ENCODE measurements around the gene PIK3CA. TPM values are rescaled to one million over a fixed set of nuclear protein-coding genes. Genes with fewer than 3 reads are reported as not detected.
A peak's percentile ranks its signal among the peaks of the same experiment; 100 is the strongest.

PIK3CA gene
- total and polyA plus RNA-seq, 4 experiments from 2014 or later = 12.4 to 47.2 (median 33.7) TPM

DNA sequence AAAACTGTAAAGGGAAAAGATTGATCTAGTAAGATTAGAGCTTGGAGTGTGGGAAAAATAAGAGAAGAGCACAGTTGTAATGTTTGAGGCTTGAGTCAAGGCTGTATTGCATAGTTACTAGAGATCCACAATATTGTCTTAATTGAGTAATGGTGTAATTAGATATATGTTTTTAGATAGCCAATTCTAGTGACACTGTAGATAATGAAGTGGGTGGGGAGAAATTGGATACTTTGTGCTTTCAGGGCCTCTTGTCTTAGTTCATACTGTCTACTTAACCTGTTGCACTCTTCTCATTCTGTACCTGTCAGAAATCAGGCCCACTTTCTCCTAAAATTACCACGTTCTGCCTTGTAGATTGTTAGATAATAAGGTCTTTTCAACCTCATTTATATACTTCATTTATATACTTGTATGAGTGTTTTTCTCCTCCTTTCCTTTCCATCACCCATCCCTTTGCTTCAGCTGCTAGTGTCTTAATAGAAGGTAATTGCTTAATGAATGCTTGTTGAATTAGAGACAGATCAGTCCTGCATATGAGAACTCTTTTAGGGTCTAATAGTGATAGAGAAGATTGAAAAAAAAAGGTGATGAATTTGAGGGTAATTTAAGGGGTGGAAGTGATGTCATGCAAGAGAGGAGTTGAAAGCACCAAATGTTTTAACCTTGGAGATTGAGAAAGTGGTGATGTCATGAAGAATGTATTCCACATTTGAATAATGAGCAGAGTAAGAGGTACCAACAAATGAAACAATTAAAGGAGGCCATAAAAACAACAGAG is 32.0 kb downstream of the PIK3CA start:
- no peak overlapping the region for H3K4me3 ChIP-seq (ENCODE audit: low read length in 2 of 2)
- H3K36me3 Mint-ChIP-seq = no peaks in the 10 kb centered on the region
- no peak overlapping the region for H3K27ac Mint-ChIP-seq
- no peaks in the 10 kb centered on the region for H3K27me3 ChIP-seq (ENCODE audit: insufficient read depth, low read length)
- no peaks in the 10 kb centered on the region for H3K36me3 ChIP-seq (ENCODE audit: insufficient read depth, low read length)
- POLR2A ChIA-PET (ENCODE audit: partially characterized antibody) = interaction anchor here (1.3 kb wide), 1 partner anchor 10 kb away, joined by 3 read pairs; no protein-coding TSS in a partner anchor
- peaks cover 73% of the 10 kb centered on the region for H3K4me1 ChIP-seq (ENCODE audit: insufficient read depth, low read length)
- no peaks in the 10 kb centered on the region for H3K9me3 ChIP-seq (ENCODE audit: control insufficient read depth in 1 of 2, low read length in 2 of 2)
- intact Hi-C loops (cut with micrococcal nuclease) = loop anchor here (2.0 kb wide), 1 partner anchor 15 kb away; no protein-coding TSS in a partner anchor
- no peak overlapping the region for H3K4me3 Mint-ChIP-seq
- CTCF ChIA-PET (ENCODE audit: partially characterized antibody) = no interaction called here
- DNase-seq = peak in 1 of 5 donors; percentile 5
- H3K9me3 Mint-ChIP-seq = no peaks in the 10 kb centered on the region
- H3K27me3 Mint-ChIP-seq = no peaks in the 10 kb centered on the region
- H3K4me1 Mint-ChIP-seq = peaks cover 39 to 42% (median 41%) of the 10 kb centered on the region in 4 donors
- H3K27ac ChIP-seq (ENCODE audit: low read depth, low read length) = no peak overlapping the region

DNA sequence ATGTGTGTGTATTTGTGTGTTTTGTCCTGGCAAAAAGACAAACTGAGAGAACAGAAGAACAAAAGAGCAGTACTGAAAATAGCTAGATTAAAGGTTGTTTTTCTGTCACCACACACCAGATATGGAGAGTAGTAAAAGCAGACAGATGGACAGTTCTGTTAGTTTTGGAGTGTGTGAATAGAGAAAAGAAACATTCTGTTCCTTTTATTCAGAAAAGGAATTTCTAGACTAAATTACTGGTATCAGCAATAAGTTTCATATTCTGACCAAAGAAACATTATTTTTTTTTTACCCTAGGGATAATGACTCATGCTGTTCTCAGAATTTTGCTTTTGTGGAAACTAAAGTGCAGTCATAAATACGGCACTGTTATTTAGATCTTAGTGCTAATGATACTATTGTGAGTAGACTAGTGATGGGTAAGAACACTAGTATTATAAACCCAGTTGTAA is 32.9 kb downstream of the PIK3CA start:
- peaks cover 68% of the 10 kb centered on the region for H3K4me1 ChIP-seq (ENCODE audit: insufficient read depth, low read length)
- Mint-ChIP-seq H3K4me3 (peak overlapping the region in 2 of 8 donors; percentile 6 to 19), H3K27ac (no peak overlapping the region), H3K36me3 (no peaks in the 10 kb centered on the region), H3K27me3 (no peaks in the 10 kb centered on the region), H3K9me3 (no peaks in the 10 kb centered on the region), H3K4me1 (peaks cover 36 to 43% (median 39%) of the 10 kb centered on the region in 4 donors)
- no peaks in the 10 kb centered on the region for H3K36me3 ChIP-seq (ENCODE audit: insufficient read depth, low read length)
- no peaks in the 10 kb centered on the region for H3K9me3 ChIP-seq (ENCODE audit: control insufficient read depth in 1 of 2, low read length in 2 of 2)
- ChIA-PET POLR2A (ENCODE audit: partially characterized antibody) (no interaction called here), CTCF (ENCODE audit: partially characterized antibody) (interaction anchor here (1.0 kb wide), 1 partner anchor 10 kb away, joined by 3 read pairs; no protein-coding TSS in a partner anchor)
- DNase-seq = no peak
- no peak overlapping the region for H3K4me3 ChIP-seq (ENCODE audit: low read length in 2 of 2)
- no peak overlapping the region for H3K27ac ChIP-seq (ENCODE audit: low read depth, low read length)
- H3K27me3 ChIP-seq (ENCODE audit: insufficient read depth, low read length) = no peaks in the 10 kb centered on the region
- intact Hi-C loops (cut with micrococcal nuclease) = loop anchor here (2.0 kb wide), 1 partner anchor 16 kb away; no protein-coding TSS in a partner anchor

DNA sequence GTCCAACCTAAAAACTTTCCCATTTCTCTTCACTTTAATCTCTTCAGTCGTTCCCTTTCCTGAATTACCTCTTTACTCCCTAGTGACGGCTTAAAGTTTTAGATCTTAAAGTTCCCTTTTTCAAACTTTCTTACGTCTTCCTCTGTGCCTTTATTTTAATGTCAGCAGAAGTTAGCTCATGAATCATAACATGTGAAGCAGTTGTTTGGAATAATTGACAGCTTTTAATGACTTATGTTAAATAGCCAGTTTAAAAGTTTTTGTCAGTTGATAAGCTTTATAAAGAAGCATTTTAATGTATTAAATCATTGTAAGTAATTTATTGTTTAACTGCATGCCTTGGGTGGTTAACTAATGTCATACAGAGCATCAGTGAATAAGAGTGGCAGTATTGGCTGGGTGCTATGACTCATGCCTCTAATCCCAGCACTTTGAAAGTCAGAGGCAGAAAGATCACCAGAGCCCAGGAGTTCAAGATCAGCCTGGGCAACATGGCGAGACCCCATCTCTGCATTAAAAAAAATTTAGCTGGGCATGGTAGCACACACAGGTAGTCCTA is 33.9 kb downstream of the PIK3CA start:
- Mint-ChIP-seq H3K4me1 (peaks cover 36 to 53% (median 40%) of the 10 kb centered on the region in 4 donors), H3K36me3 (peaks cover 0 to 2% of the 10 kb centered on the region in 2 donors), H3K27me3 (no peaks in the 10 kb centered on the region), H3K9me3 (no peaks in the 10 kb centered on the region), H3K27ac (no peak overlapping the region), H3K4me3 (peak overlapping the region in 2 of 8 donors; percentile 1 to 3)
- Histone ChIP-seq H3K27me3 (ENCODE audit: insufficient read depth, low read length) (no peaks in the 10 kb centered on the region), H3K4me1 (ENCODE audit: insufficient read depth, low read length) (peaks cover 65% of the 10 kb centered on the region), H3K27ac (ENCODE audit: low read depth, low read length) (no peak overlapping the region), H3K4me3 (ENCODE audit: low read length in 2 of 2) (no peak overlapping the region), H3K9me3 (ENCODE audit: control insufficient read depth in 1 of 2, low read length in 2 of 2) (no peaks in the 10 kb centered on the region), H3K36me3 (ENCODE audit: insufficient read depth, low read length) (no peaks in the 10 kb centered on the region)
- ChIA-PET POLR2A (ENCODE audit: partially characterized antibody) (interaction anchor here (0.6 kb wide), 1 partner anchor 13 kb away, joined by 3 read pairs; no protein-coding TSS in a partner anchor), CTCF (ENCODE audit: partially characterized antibody) (interaction anchor here (0.9 to 1.3 kb wide), 3 partner anchors 9 to 133 kb away, joined by 3 to 6 read pairs (median 3); no protein-coding TSS in a partner anchor)
- intact Hi-C loops (cut with micrococcal nuclease) = loop anchor here (2.0 kb wide), 2 partner anchors 15 to 17 kb away; no protein-coding TSS in a partner anchor
- DNase-seq = no peak

DNA sequence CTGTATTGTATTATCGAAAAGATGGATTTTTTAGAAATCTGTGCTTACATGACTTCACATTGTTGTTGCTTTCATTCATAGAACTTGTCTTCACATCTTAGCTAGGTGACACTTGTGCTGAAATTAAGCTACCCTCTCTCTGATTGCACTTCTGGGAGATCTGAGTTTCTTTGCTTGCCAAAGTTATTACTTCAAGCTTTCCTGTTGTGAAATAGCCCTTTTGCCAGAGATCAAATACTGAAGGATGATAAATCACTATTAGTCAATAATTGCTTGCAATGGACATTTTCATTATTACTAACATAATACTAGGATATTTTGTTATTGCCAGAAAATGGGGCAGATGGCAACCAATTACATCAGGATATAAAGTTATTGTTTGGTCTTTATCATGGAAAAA is 34.7 kb downstream of the PIK3CA start:
- Histone ChIP-seq H3K36me3 (ENCODE audit: insufficient read depth, low read length) (no peaks in the 10 kb centered on the region), H3K27me3 (ENCODE audit: insufficient read depth, low read length) (no peaks in the 10 kb centered on the region), H3K9me3 (ENCODE audit: control insufficient read depth in 1 of 2, low read length in 2 of 2) (no peaks in the 10 kb centered on the region), H3K4me3 (ENCODE audit: low read length in 2 of 2) (no peak overlapping the region), H3K27ac (ENCODE audit: low read depth, low read length) (no peak overlapping the region), H3K4me1 (ENCODE audit: insufficient read depth, low read length) (peaks cover 59% of the 10 kb centered on the region)
- intact Hi-C loops (cut with micrococcal nuclease) = loop anchor here (2.0 kb wide), 1 partner anchor 14 kb away; no protein-coding TSS in a partner anchor
- Mint-ChIP-seq H3K9me3 (no peaks in the 10 kb centered on the region), H3K27me3 (no peaks in the 10 kb centered on the region), H3K4me1 (peaks cover 37 to 55% (median 42%) of the 10 kb centered on the region in 4 donors), H3K36me3 (peaks cover 0 to 2% of the 10 kb centered on the region in 2 donors), H3K4me3 (peak overlapping the region in 1 of 8 donors; percentile 12), H3K27ac (no peak overlapping the region)
- ChIA-PET POLR2A (ENCODE audit: partially characterized antibody) (interaction anchor here (0.6 kb wide), 1 partner anchor 12 kb away, joined by 3 read pairs; no protein-coding TSS in a partner anchor), CTCF (ENCODE audit: partially characterized antibody) (interaction anchor here (1.3 kb wide), 1 partner anchor 132 kb away, joined by 3 read pairs; no protein-coding TSS in a partner anchor)
- no peak for DNase-seq

DNA sequence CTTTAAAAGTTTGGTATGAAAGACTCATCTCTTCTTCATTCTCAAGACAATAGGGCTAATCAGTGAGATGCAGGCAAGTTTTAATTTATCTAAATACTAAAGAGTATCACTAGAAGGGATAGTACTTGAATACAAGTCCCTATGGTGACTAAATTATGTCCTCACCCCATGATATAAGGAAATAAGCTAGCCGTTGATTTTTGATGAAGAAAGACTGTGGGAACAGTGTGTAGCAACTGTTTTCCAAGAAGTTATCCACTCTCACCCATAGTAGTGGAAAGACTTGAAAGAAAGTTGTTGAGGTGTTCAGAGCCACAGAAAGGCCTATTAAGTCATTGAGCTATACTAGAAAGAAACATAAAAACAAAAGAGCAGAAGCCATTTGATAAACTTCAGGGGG is 36.7 kb downstream of the PIK3CA start:
- H3K27me3 ChIP-seq (ENCODE audit: insufficient read depth, low read length) = no peaks in the 10 kb centered on the region
- H3K4me3 ChIP-seq (ENCODE audit: low read length in 2 of 2) = no peak overlapping the region
- H3K4me1 ChIP-seq (ENCODE audit: insufficient read depth, low read length) = peaks cover 46% of the 10 kb centered on the region
- no peaks in the 10 kb centered on the region for H3K36me3 ChIP-seq (ENCODE audit: insufficient read depth, low read length)
- Mint-ChIP-seq H3K9me3 (no peaks in the 10 kb centered on the region), H3K27me3 (no peaks in the 10 kb centered on the region), H3K4me1 (peaks cover 37 to 68% (median 48%) of the 10 kb centered on the region in 4 donors), H3K36me3 (peaks cover 0 to 5% of the 10 kb centered on the region in 2 donors), H3K4me3 (no peak overlapping the region), H3K27ac (peak overlapping the region in 2 of 7 donors; percentile 14 to 49)
- no peaks in the 10 kb centered on the region for H3K9me3 ChIP-seq (ENCODE audit: control insufficient read depth in 1 of 2, low read length in 2 of 2)
- no peak for DNase-seq
- intact Hi-C loops (cut with micrococcal nuclease) = no loop called here
- POLR2A ChIA-PET (ENCODE audit: partially characterized antibody) = interaction anchor here (0.8 kb wide), 1 partner anchor 74 kb away, joined by 3 read pairs; no protein-coding TSS in a partner anchor
- CTCF ChIA-PET (ENCODE audit: partially characterized antibody) = interaction anchor here (0.5 to 1.4 kb wide), 7 partner anchors 10 to 1726 kb away, joined by 3 read pairs; partner anchors contain the start of gene ZMAT3
- H3K27ac ChIP-seq (ENCODE audit: low read depth, low read length) = no peak overlapping the region

DNA sequence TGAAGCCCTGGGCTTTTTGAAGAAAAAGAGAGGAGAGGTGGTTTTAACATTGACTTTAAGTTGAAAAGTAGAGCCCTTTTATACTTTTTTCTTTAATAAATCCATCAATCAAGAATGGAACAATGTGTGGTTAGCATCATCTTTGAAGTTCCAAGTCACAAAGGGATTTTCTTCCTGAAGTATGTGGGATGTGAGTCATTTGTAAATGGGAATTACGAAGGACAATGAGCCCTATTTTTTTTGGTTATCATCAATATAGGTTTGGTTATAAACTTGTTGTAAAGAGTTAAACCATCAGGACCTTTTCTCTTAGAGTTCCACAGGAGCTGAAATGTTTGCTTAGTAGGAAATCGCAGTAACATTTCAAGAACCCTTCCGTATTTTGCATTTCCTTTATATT is 38.3 kb downstream of the PIK3CA start:
- H3K27ac Mint-ChIP-seq = peak overlapping the region in 1 of 7 donors; percentile 12
- no peak for DNase-seq
- no peak overlapping the region for H3K27ac ChIP-seq (ENCODE audit: low read depth, low read length)
- no peaks in the 10 kb centered on the region for H3K27me3 Mint-ChIP-seq
- peaks cover 44 to 82% (median 58%) of the 10 kb centered on the region in 4 donors for H3K4me1 Mint-ChIP-seq
- peaks cover 0 to 5% of the 10 kb centered on the region in 2 donors for H3K36me3 Mint-ChIP-seq
- H3K36me3 ChIP-seq (ENCODE audit: insufficient read depth, low read length) = no peaks in the 10 kb centered on the region
- no peaks in the 10 kb centered on the region for H3K9me3 Mint-ChIP-seq
- no peak overlapping the region for H3K4me3 Mint-ChIP-seq
- no peaks in the 10 kb centered on the region for H3K27me3 ChIP-seq (ENCODE audit: insufficient read depth, low read length)
- POLR2A ChIA-PET (ENCODE audit: partially characterized antibody) = interaction anchor here (1.2 kb wide), 1 partner anchor 37 kb away, joined by 5 read pairs; the partner anchor contains the start of gene PIK3CA
- intact Hi-C loops (cut with micrococcal nuclease) = no loop called here
- H3K4me1 ChIP-seq (ENCODE audit: insufficient read depth, low read length) = peaks cover 44% of the 10 kb centered on the region
- H3K4me3 ChIP-seq (ENCODE audit: low read length in 2 of 2) = no peak overlapping the region
- CTCF ChIA-PET (ENCODE audit: partially characterized antibody) = interaction anchor here (0.5 to 1.1 kb wide), 2 partner anchors 17 to 83 kb away, joined by 3 read pairs; no protein-coding TSS in a partner anchor
- H3K9me3 ChIP-seq (ENCODE audit: control insufficient read depth in 1 of 2, low read length in 2 of 2) = no peaks in the 10 kb centered on the region

Measured in CD4-positive, alpha-beta memory T cell (primary cell).